Right renal cortex interstitium (tissue), 3 donors: ENCODE data around the gene UNKL. TPM values are rescaled to one million over a fixed set of nuclear protein-coding genes. Genes with fewer than 3 reads are reported as not detected.

Source experiments
- DNase-seq, 3 donors: peaks; one replicate each; pipeline ENCODE4 v3.0.0-alpha.2; 2013; ENCODE audit warnings: low read depth in 3 of 3, low spot score in 2 of 3
- polyA plus RNA-seq, 3 donors: library from polyadenylated mRNA; unstranded; fragments of 120-200 nt; gene quantifications; one replicate each; pipeline ENCODE4 v1.2.1, GENCODE V29; 2013; ENCODE audit not compliant: insufficient read length in 3 of 3

Gene UNKL
- polyA plus RNA-seq, 3 donors = 11.1 to 14.0 (median 13.8) TPM

DNA sequence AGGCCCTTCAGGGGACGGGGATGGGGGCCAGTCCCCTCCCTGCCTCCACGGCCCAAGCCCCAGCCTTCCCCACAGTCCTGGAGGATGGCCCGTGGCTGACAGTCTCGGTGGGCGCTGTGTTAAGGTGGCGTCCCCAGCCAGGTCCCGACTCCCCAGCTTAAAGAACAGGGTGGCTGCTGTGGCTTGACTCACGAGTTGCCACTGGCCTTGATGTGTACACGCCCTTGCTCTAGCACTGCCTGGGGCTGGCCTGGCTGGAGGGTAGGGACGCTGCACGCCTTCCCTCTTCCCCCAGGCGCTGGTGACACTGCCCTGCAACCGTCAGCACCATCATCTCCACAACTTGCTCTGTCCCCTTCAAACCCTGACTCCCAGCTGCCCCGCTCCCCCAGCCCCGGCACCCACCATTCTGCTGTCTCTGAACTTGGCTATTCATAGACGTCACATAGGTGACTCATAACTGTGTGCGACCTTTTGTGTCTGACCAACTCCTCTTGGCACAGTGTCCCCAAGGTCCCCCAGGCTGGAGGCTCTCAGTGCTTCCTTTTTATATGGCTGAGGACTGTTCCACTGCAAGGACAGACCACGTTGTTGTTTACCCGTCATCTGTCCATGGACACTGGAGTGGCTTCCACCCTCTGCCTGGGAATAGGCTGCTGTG lies 56.5 kb downstream of the UNKL start:
- DNase-seq = no peak

DNA sequence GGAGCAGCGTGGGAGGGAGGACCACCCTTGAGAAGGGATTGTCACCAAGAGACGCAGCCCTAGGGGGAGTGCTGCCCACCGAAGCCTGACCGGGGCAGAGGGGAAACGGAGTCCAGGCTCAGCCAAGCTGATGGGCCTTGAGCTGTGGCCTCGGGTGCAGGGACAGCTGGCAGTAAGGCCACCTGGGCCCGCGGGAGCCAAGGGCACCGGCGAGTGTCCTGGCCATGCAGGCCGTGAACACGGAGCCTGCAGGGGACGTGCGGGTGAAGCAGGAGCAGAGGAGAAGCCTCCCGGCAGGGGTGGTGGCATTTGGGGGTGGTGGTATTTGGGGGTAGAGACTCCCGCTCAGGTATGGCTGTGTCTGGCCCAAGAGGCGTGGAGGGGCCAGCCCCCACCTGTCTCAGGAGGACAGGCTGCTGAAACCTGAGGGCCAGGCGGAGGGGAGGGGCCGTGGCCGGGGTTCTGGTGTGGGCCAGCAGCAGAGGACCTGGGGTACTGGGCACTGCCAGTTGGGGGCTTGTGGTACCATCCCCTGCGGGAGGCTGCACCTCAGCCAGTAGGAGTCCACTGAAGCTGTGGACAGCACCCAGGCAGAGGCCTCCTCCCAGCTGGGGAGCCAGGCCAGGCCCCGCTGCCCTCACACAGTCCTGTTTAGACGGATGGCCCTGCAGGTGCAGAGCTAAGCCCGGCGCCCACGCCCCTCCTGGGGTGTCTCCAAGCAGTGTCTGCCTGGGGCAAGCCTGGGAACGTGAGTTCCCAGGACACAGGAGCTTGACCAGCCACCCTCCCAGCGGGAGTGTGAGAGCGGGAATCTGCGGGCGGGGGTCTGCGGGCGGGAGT lies 58.2 kb downstream of the UNKL start:
- DNase-seq = no peak

DNA sequence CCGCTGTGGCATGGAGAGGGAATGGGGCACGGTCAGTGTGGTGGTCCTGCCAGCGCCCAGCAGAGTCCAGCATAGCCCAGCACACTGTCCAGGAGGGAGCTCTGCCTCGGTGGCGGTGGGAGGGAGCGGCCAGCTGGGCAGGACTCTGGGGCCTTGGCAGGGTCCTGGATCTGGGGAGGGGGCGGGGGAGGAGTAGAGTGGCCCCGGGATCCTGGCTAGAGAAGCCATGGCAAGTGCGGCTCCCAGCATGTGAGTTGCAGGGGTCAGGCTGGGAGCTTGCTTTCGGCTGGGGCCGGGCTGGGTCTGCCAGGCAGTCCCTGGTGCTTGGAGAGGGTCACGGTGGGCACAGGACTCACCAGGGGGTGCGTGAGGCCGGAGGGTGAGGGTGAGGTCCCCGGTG lies 58.9 kb downstream of the UNKL start:
- no peak for DNase-seq

DNA sequence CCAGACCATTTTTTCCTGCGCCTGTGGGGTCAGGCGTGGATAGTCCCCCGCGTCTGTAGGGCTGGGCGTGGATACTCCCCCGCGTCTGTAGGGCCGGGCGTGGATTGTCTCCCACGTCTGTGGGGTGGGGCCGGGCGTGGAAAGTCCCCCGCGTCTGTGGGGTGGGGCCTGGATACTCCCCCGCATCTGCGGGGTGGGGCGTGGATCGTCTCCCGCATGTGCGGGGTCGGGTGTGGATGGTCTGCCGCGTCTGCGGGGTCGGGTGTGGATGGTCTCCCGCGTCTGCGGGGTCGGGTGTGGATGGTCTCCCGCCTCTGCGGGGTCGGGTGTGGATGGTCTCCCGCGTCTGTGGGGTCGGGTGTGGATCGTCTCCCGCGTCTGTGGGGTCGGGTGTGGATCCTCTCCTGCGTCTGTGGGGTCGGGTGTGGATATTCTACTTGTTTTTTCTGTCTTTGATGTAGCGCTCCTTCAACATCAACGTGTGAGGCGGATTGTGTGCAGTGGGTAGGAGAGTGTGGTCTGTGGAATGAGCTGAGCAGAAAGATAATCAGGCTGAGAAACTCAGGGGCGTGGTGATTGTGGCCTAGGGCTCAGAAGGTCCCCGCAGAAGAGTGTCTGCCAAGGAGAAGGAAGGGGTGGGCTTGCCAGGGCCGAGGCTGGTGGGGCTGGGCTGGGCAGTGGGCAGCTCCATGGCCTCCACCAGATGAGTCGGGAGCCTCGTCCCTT lies 59.5 kb downstream of the UNKL start:
- no peak for DNase-seq

DNA sequence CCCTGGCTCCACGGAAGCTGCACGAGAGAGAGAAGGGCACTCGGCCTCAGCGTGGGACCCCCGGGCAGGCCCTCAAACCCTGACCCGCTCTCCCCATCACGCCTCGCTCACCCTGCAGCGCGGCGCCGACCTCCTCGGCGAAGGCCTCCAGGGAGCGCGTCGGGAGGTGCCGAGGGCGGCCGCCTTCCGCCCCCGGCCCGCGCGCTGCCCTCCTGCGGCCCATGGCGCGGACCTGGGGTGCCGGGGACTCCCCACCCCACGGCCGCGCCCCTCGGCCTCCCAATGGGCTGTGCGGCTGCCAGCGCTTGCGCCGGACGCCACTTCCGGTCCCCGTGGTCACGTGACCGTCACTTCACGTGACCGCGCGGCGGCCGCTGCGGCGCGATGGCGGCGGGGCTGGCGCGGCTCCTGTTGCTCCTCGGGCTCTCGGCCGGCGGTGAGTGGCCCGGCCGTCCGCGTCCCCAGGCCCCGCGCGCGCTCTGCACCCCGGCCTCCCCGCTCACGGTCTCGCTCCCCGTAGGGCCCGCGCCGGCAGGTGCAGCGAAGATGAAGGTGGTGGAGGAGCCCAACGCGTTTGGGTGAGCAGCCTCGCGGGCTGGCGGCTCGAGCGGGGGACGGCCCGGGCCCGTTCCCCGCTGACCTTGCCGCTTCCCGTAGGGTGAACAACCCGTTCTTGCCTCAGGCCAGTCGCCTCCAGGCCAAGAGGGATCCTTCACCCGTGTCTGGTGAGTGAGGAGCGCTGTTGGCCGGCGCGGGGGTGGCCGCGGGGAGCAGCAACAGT lies 62.7 kb downstream of the UNKL start, which contains the start of the genes GNPTG and TSR3:
GNPTG (plus strand) TSS at position 350 of the 781 bp plus-strand sequence; CDS start at position 385, 35 bp downstream.
TSR3 (minus strand) TSS at position 297 of the 781 bp plus-strand sequence; CDS start at position 223, 74 bp downstream.
- DNase-seq = peak in 2 of 3 donors; percentile 69 to 76

DNA sequence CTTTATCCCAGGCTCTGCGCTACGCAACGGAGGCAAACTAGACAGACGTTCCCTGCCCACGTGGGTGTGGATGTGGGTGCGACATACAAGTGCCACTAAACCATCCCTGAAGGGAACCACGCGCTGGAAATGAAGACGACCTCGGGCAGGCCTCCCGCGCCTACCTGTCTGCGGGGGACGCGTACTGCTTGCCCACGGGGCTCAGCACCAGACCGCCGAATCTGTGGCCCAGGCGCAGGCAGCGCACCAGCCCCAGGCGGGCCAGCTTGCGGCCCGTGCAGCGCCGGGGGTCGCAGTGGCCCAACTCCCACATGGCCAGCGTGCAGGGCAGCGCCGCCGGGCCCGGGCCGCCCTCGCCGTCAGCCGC lies 63.3 kb downstream of the UNKL start:
- no peak for DNase-seq

DNA sequence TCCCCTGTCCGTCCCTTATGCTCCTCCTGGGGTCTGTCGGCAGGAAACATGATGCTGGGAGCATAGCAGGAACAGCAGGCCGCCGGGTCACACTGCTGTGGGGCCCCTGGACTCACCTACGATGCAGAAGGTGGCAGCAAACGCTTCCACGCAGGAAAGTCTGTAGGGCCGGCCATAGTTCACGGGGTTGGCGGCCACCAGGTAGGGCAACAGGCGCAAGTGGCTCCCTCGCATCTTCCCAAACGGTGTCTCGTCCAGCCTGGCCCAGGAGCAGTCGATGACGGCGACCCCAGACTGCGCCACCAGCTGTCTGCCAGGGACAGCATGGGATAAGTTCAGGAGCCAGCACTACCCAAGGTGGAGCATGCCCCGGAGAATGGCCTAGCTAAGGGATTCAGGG lies 63.8 kb downstream of the UNKL start:
- DNase-seq = no peak

DNA sequence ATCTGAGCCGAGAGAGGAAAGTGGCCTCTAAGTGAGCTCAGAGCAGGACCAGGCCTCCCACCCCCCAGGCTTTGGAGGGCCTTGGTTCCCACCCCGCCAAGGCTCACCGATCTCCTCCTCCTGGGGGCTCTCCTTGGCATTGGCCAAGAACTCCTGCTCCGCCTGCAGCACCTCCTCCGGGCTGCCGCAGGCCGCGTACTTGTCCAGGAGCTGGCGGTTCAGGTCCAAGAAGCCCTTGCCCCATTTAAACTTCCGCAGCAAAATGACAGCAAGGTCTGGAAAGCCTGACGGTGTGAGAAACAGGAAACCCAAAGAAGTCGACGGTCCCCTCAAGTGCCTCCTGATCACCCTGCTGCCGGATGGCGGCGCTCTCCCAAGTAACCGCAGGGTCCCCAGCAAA lies 64.6 kb downstream of the UNKL start:
- no peak for DNase-seq

DNA sequence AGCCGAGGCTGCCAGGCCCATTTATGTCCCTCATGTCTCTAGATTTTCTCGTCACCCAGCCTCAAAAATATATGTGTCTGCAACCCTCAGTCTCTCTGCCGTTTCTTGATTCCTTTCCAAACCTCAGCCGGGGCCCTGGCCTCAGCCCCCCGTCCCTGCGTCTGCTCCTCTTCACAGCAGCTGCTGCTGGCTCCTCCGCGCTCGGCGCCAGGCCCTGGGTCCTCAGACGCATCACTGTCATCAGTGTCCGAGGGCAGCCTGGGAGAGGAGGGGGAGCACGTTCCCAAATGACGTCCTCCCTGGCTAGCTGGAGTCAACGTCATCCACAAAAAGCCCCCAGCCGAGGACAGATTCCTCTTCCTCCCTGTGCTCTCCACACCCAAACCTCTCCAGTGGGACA lies 65.2 kb downstream of the UNKL start:
- no peak for DNase-seq

DNA sequence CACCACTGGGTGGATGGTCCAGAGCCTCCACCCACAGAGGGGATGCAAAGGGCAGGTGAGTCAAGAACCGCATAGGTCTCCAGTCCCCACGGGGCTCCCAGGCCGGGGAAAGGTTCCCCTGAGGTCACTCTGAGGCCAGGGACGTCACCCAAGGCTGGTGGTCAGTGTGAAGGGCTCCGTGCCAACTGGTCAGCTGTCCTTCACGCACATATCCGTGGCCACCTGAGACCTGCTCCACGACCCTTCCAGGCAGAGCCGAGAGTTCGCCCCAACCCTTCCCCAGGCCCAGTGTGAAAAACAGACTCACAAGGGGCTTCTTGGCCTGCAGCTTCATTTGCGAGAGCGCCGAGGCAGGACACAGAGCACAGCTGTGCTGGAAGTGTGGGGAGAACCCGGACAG lies 65.6 kb downstream of the UNKL start:
- DNase-seq = no peak

DNA sequence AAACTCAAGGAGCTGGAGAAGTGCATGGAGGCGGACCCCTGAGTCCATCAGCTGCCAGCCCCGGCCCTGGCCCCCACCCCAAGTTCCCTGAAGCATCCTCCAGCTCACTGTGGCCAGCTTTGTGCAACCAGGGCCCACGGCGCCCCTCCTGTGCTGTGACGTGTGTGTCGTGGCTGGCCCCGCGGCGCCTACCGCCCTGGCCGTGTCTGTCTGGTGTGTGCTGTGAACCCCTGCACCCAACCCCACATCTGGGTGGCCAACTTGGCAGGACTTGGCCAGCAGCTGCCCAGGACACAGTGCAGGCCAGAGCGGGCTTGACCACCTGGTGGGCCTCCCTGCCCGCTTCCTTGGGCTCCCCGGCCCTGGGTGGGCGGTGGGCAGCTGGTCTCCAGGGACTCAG lies 66.1 kb downstream of the UNKL start:
- no peak for DNase-seq

DNA sequence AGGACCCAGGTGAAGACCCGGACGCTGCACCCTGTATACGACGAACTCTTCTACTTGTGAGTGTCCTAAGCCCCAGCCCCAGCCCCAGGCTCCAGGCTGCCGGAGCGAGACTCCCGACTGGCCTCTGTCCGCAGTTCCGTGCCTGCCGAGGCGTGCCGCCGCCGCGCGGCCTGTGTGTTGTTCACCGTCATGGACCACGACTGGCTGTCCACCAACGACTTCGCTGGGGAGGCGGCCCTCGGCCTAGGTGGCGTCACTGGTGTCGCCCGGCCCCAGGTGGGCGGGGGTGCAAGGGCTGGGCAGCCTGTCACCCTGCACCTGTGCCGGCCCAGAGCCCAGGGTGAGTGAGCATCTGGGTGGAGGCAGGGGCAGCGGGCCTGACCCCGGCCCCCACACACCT lies 66.5 kb downstream of the UNKL start:
- no peak for DNase-seq

DNA sequence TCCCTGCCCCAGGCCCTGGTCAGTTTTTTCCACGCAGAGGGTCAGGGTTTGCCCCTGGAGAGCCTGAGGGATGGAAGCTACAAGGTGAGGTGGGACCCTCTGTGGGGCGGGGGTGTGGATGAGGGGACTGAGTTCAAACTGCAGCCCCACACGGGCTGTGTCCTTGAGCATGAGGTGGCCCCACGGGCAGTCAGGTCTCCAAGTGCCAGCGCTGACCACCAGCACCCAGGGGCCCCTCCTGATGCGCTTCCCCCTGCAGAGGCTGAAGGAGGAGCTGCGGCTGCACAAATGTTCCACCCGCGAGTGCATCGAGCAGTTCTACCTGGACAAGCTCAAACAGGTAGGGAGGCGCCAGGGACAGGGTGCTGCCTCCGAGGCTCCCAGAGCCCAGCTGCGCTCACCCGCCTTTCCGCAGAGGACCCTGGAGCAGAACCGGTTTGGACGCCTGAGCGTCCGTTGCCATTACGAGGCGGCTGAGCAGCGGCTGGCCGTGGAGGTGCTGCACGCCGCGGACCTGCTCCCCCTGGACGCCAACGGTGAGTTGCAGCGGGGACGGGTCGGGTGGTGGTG lies 67.1 kb downstream of the UNKL start:
- DNase-seq = no peak

DNA sequence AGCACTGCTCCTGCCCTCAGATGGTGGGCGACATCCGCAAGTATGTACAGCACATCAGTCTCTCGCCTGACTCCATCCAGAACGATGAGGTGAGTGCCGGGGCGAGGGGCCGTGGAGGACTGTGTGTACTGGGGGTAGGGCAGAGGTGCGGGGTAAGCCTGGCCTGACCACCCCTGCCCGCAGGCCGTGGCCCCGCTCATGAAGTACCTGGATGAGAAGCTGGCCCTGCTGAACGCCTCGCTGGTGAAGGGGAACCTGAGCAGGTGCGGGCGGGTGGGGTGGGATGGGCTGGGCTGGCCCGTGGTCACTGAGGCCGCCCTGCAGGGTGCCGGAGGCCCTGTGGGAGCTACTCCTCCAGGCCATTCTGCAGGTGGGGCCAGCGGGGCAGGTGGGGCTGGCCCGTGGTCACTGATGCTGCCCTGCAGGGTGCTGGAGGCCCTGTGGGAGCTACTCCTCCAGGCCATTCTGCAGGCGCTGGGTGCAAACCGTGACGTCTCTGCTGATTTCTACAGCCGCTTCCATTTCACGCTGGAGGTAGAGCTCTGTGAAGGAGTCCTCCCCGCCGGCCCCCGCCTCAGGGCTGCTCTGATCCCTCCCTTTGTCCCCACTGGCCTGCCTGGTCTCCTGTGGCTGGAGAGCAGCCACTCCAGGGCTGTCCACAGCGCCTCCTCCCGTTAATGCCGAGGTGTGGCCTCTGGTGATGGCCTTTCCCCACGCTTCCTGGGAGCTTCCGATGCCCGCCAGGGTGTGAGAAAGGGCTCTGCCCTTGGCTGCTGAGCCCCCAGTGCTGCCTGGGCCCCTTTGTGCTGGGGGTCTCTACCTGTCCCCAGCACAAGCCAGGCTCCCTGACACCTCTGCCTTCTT lies 67.8 kb downstream of the UNKL start:
- no peak for DNase-seq

DNA sequence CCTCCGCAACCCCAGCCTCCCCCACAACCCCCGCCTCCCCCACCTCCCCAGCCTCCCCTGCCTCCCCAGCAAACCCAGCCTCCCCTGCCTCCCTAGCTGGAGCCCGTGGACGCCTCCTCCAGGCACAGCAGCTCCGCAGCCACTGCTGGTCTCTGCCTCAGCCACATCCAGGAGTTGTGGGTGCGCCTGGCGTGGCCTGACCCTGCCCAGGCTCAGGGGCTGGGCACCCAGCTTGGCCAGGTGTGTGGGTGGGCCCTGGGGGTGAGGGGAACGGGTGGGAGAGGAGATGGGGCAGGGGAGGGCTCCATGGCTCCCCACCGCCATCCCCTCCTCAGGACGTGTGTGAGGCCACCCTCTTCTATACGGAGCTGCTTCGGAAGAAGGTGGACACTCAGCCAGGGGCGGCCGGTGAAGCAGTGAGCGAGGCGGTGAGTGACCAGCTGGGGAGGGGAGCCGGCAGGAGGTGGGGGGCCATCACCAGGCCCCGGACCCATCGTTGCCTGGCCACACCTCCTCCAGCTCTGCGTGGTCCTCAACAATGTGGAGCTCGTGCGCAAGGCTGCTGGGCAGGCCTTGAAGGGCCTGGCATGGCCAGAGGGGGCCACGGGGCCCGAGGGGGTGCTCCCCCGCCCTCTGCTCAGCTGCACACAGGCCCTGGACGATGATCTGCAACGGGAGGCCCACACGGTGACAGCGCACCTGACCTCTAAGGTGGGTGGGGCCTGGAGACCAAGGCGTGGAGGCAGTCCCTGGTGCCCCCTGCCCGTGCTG lies 68.7 kb downstream of the UNKL start:
- no peak for DNase-seq

DNA sequence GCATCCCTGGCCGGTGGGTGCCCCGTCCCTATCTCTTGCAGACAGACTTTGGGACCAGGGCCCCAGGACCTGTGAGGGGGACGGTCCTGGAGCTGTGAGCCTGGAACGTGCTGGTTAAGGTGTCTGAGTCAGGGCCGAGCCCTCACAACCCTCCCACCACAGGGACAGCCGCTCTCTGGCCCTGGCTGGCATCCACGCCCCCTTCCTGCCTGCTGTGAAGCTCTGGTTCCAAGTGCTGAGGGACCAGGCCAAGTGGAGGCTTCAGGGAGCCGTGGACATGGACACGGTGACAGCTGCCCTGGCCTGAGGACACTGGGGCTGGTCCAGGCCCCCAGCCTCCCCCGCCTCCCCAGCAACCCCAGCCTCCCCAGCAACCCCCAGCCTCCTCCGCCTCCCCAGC lies 69.4 kb downstream of the UNKL start:
- no peak for DNase-seq

DNA sequence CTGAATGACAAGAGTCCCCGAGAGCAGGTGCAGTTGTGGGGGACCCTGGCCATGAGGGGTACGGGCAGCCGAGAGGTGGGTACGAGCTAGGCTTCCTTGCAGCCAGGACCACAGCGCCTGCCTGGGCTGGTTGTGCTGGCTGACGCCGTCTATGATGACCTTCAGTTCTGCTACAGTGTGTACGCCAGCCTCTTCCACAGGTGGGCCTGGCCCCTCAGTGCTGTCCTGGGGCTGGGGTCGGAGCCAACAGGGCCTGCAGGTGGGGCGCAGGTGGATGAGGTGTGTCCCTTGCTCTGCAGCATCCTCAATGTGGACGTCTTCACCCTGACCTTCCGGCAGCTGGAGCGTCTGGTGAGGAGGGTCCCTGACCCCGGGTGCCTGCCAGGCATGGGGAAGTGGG lies 70.0 kb downstream of the UNKL start:
- DNase-seq = no peak

DNA sequence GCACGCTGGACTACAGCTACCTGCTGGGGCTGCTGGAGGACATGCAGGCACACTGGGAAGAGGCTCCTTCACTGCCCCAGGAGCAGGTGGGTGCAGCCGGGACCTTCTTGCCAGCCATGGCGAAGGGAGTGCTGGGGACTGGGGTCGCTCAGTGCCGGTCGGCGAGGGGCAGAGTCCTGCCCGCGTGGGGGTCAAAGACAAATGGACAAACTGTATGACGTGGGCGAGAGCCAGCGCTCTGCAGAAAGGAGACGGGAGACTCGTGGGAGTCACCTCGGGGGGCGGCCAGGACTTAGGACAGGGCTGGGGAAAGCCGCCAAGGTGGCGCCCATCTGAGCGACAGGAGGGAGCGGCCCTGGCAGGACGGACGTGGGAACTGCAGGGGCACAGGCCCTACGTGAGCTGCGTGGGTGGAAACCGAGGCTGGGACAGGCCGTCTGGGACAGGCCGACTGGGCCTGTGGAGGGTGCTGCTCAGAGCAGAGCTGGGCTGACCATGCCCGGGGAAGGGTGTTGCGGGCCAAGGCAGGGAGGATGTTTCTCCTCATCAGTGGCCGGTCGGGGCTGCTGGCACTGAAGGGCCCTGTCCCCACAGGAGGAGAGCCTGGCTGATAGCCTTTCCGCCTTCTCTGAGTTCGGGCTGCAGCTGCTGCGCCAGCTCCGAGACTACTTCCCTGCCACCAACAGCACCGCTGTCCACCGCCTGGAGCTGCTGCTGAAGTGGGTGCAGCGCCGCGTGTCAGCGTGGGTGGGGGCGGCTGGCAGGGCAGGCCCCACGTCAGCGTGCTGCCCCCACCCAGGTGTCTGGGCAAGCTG lies 70.9 kb downstream of the UNKL start:
- no peak for DNase-seq
